ENCODE measurements around the gene HERC2. TPM values are rescaled to one million over a fixed set of nuclear protein-coding genes. Genes with fewer than 3 reads are reported as not detected.

Gene HERC2
- total RNA-seq, 1 donor from 2014 or later: 49.1 TPM

DNA sequence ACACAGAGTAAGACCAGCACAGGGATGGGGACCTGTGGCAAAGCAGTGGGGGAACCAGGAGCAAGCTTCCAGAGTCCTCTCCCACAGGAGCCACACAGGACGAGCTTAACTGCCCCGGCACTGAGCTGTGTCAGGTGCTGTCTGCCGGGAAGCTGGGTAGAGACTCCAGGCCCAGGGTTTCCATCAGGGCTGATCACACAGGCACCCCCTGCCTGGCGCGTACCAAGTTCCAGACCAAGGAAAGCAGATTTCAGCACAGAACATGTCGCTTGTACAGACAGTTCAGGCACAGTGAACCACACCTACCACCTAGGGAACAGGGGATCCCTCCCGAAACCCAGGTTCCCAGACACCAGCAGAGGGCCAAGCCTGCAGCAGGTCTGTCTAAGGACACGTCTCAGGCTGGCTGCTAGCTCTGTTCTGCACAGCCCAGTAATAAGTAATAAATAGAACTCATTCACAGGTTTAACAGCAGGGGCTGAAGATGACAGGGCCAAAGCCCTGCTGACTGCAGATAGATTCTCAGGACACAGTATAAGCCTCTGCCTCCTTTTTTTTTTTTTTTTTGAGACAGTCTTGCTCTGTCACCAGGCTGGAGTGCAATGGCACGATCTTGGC is 192.6 kb downstream of the HERC2 start:
- POLR2A ChIA-PET: no interaction called here
- TF ChIP-seq, protein P1, sequence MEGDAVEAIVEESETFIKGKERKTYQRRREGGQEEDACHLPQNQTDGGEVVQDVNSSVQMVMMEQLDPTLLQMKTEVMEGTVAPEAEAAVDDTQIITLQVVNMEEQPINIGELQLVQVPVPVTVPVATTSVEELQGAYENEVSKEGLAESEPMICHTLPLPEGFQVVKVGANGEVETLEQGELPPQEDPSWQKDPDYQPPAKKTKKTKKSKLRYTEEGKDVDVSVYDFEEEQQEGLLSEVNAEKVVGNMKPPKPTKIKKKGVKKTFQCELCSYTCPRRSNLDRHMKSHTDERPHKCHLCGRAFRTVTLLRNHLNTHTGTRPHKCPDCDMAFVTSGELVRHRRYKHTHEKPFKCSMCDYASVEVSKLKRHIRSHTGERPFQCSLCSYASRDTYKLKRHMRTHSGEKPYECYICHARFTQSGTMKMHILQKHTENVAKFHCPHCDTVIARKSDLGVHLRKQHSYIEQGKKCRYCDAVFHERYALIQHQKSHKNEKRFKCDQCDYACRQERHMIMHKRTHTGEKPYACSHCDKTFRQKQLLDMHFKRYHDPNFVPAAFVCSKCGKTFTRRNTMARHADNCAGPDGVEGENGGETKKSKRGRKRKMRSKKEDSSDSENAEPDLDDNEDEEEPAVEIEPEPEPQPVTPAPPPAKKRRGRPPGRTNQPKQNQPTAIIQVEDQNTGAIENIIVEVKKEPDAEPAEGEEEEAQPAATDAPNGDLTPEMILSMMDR (IDR thresholded peaks at IDR 0.05): no peak
- intact Hi-C loops (cut with micrococcal nuclease): loop anchor here (5.0 kb wide), 1 partner anchor 663 kb away; no protein-coding TSS in a partner anchor
- Mint-ChIP-seq H3K27ac (no peak overlapping the region), H3K4me1 (peaks cover 10% of the 10 kb centered on the region), H3K27me3 (no peaks in the 10 kb centered on the region), H3K4me3 (no peak overlapping the region), H3K36me3 (ENCODE audit: low read depth) (peaks cover 47% of the 10 kb centered on the region), H3K9me3 (no peaks in the 10 kb centered on the region)
- CTCF ChIA-PET: no interaction called here
- ATAC-seq (ENCODE audit: low read depth) (no peak), DNase-seq (no peak)

DNA sequence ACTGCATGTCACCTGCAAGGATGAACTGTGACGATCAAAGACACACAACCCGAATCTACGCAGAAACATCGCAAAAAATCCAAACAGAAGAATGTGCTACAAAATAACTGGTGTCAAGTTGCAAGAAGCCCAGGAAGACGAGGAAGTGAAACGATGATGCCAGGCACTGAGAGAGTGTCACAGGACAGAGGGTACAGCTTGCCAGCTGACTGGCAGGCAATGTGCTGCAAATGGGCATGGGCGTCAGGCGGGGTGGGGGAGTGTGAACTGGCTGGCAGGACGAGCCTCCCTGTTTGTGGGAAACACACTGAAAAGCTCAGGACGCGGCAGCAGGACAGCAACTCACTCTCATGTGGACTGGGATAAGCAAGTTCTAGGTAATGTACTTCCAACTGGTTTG is 193.9 kb downstream of the HERC2 start:
- H3K27ac Mint-ChIP-seq: peak overlapping the region; percentile 33
- CTCF ChIA-PET: no interaction called here
- peak; percentile 68 for ATAC-seq (ENCODE audit: low read depth)

DNA sequence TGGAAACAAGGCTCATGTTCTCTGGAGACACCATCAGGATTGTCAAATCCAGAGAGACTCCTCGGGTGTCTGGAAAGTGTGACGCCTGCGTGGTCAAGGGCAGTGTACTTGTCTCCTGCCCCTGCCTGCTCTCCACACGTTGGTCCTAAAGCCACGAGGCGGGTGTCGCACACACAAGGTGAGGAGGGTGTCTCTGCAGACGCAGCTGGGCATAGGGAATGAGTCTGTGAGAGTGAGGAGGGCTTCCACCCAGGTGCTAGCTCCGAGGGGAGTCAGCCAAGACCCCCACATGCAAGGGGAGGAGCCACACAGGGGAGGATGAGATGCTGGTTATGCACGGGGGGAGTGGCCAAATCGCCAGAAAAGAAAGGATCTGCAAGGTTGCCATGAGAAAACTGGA is 194.9 kb downstream of the HERC2 start:
- ChIA-PET POLR2A (no interaction called here), CTCF (interaction anchor here (1.6 kb wide), 1 partner anchor 9 kb away, joined by 7 read pairs; no protein-coding TSS in a partner anchor)
- ATAC-seq (ENCODE audit: low read depth) (no peak), DNase-seq (no peak)
- peaks cover 10% of the 10 kb centered on the region for H3K4me1 Mint-ChIP-seq
- H3K27me3 Mint-ChIP-seq: no peaks in the 10 kb centered on the region
- no peak overlapping the region for H3K27ac Mint-ChIP-seq
- TF ChIP-seq, protein P1 (IDR thresholded peaks at IDR 0.05): no peak
- H3K36me3 Mint-ChIP-seq (ENCODE audit: low read depth): peaks cover 49% of the 10 kb centered on the region
- H3K4me3 Mint-ChIP-seq: no peak overlapping the region
- no peaks in the 10 kb centered on the region for H3K9me3 Mint-ChIP-seq
- intact Hi-C loops (cut with micrococcal nuclease): loop anchor here (5.0 kb wide), 1 partner anchor 665 kb away; no protein-coding TSS in a partner anchor

More for the DNA sequence above, 193.9 kb downstream of the HERC2 start:
- DNase-seq: no peak
- no peaks in the 10 kb centered on the region for H3K27me3 Mint-ChIP-seq
- no peaks in the 10 kb centered on the region for H3K9me3 Mint-ChIP-seq
- TF ChIP-seq, protein P1 (IDR thresholded peaks at IDR 0.05): no peak
- no peak overlapping the region for H3K4me3 Mint-ChIP-seq
- intact Hi-C loops (cut with micrococcal nuclease): loop anchor here (5.0 kb wide), 1 partner anchor 664 kb away; no protein-coding TSS in a partner anchor
- H3K36me3 Mint-ChIP-seq (ENCODE audit: low read depth): peaks cover 50% of the 10 kb centered on the region
- H3K4me1 Mint-ChIP-seq: peaks cover 10% of the 10 kb centered on the region
- POLR2A ChIA-PET: no interaction called here

DNA sequence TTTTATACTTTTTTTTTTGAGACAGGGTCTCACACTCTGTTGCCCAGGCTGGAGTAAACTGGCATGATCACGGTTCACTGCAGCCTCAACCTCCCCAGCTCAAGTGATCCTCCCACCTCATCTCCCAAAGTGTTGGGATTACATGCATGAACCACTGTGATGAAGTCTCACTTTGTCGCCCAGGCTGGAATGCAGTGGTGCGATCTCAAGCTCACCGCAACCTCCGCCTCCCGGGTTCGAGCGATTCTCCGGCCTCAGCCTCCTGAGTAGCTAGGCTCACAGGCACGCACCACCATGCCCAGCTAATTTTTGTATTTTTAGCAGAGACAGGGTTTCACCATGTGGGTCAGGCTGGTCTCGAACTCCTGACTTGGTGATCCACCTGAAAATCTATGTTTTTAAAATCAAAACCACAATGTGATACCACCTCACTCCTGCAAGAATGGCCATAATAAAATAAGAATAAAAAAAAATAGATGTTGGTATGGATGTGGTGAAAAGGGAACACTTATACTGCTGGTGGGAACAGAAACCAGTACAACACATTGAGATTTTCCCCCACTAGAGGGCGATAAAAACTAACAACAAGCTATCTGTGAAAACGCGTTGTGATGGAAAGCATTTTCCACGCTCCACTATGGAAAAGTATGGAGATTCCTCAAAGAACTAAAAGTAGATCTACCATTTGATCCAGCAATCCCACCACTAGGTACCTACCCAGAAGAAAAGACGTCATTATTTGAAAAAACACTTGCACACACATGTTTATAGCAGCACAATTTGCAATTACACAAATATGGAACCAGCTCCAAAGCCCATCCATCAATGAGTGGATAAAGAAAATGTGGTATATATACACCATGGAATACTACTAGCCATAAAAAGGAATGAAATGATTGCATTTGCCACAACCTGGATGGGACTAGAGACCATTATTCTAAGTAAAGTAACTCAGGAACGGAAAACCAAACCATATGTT is 196.0 kb downstream of the HERC2 start:
- TF ChIP-seq, protein P1 (IDR thresholded peaks at IDR 0.05): no peak
- intact Hi-C loops (cut with micrococcal nuclease): loop anchor here (5.0 kb wide), 1 partner anchor 666 kb away; no protein-coding TSS in a partner anchor
- H3K9me3 Mint-ChIP-seq: no peaks in the 10 kb centered on the region
- ATAC-seq (ENCODE audit: low read depth): no peak
- no peaks in the 10 kb centered on the region for H3K27me3 Mint-ChIP-seq
- ChIA-PET CTCF (interaction anchor here (0.8 to 1.7 kb wide), 6 partner anchors 9 to 1235 kb away, joined by 3 to 8 read pairs (median 4); no protein-coding TSS in a partner anchor), POLR2A (no interaction called here)
- no peak overlapping the region for H3K27ac Mint-ChIP-seq
- peaks cover 10% of the 10 kb centered on the region for H3K4me1 Mint-ChIP-seq
- no peak for DNase-seq
- peaks cover 47% of the 10 kb centered on the region for H3K36me3 Mint-ChIP-seq (ENCODE audit: low read depth)
- H3K4me3 Mint-ChIP-seq: no peak overlapping the region

DNA sequence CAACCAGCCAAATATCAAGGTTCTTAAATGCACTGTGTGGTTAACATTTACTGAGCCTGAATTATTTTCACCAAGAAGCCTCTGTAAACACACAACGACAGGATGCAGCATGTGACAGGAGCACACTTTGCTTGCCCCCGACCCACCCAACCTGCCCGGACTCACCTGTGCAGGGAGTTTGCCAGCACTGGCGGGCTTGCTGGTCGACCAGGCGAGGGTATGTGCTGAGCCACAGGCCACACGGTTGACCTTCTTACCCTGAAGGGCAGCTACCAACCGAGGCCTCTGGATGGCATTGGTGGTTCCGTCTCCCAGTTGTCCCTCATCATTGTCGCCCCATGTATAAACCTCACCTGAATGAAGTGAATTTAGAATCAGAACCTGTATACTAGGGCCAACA is 197.1 kb downstream of the HERC2 start:
- TF ChIP-seq, protein P1 (IDR thresholded peaks at IDR 0.05): no peak
- no peak overlapping the region for H3K4me3 Mint-ChIP-seq
- DNase-seq (no peak), ATAC-seq (ENCODE audit: low read depth) (no peak)
- H3K9me3 Mint-ChIP-seq: no peaks in the 10 kb centered on the region
- intact Hi-C loops (cut with micrococcal nuclease): loop anchor here (5.0 kb wide), 1 partner anchor 667 kb away; no protein-coding TSS in a partner anchor
- ChIA-PET CTCF (no interaction called here), POLR2A (interaction anchor here (0.6 kb wide), 1 partner anchor 17 kb away, joined by 4 read pairs; no protein-coding TSS in a partner anchor)
- no peak overlapping the region for H3K27ac Mint-ChIP-seq
- peaks cover 10% of the 10 kb centered on the region for H3K4me1 Mint-ChIP-seq
- H3K27me3 Mint-ChIP-seq: no peaks in the 10 kb centered on the region
- peaks cover 52% of the 10 kb centered on the region for H3K36me3 Mint-ChIP-seq (ENCODE audit: low read depth)

All from activated B cell treated with CpG ODN at 0.5 μM for 24 hours (primary cell).